Measurements from ENCODE around the gene ATP9B.

DNA sequence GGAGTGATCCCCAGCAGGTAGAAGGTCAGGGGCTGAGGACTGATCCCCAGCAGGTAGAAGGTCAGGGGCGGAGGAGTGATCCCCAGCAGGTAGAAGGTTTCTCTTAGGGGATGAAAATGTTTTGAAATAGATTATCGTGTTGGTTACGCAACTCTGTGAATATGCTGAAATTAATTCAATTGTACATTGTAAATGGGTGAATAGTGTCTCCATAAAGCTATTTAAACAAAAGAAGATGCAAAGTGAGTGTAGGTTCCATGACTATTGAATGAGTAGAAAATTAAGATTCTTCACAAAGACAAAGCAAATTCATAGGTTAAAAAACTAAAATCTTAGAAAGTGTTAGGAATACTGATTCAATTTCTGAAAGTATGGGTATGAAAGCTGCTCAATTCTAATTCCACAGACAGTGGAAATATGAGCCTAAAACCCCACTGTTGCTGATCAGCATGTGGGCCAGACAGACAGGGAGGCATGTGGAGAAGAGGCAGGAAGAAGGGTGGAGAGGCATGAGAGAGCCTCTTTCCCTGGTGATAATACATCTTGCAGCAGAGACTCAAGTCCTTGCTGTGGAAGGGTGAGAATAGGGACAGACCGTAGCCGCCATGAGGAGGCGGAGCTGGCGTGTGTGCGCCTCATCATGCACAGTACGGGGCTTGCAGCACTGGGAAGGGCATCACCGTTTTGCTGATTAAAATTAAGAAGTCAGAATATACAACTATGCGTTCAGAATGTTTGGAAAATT lies 240.6 kb downstream of the ATP9B start:
- no peak for TF ChIP-seq POLR2A (IDR thresholded peaks at IDR 0.05; ENCODE audit: low read length)
- TF ChIP-seq GATA1 (IDR thresholded peaks at IDR 0.05; ENCODE audit: low read depth, low read length) = no peak
